Activated CD4-positive, alpha-beta T cell treated with anti-CD3 and anti-CD28 coated beads for 24 hours (primary cell): ENCODE data around the gene NRAP.

Source experiments
- DNase-seq, 2 donors: peaks; one replicate each; pipeline ENCODE4 v3.0.0-alpha.2; 2020; ENCODE audit warnings: low read depth in 2 of 2

The NRAP gene

GRCh38 chr10:113610631-113611601 lies 52.9 kb downstream of the NRAP start:
- no peak for DNase-seq

GRCh38 chr10:113609704-113610108 lies 54.1 kb downstream of the NRAP start:
- no peak for DNase-seq

GRCh38 chr10:113605268-113605978 lies 58.4 kb downstream of the NRAP start:
- no peak for DNase-seq

- no peak for DNase-seq
Observed at GRCh38 chr10:113604572-113604971, 59.3 kb downstream of the NRAP start.

- DNase-seq = no peak
Observed at GRCh38 chr10:113603057-113603777, 60.6 kb downstream of the NRAP start.

- DNase-seq = no peak
Observed at GRCh38 chr10:113600569-113600968, 63.3 kb downstream of the NRAP start.

- no peak for DNase-seq
Observed at GRCh38 chr10:113594652-113595051, 69.2 kb downstream of the NRAP start.

- DNase-seq = no peak
Observed at GRCh38 chr10:113592380-113592779, 71.5 kb downstream of the NRAP start.

- no peak for DNase-seq
Observed at GRCh38 chr10:113590581-113590980, 73.3 kb downstream of the NRAP start.

- DNase-seq = no peak
Observed at GRCh38 chr10:113589201-113589770, 74.6 kb downstream of the NRAP start.

GRCh38 chr10:113585949-113586348 lies 77.9 kb downstream of the NRAP start:
- DNase-seq = no peak

GRCh38 chr10:113583571-113583970 lies 80.3 kb downstream of the NRAP start:
- no peak for DNase-seq

- no peak for DNase-seq
Observed at GRCh38 chr10:113581092-113581491, 82.7 kb downstream of the NRAP start.

GRCh38 chr10:113578773-113579172 lies 85.1 kb downstream of the NRAP start:
- no peak for DNase-seq

GRCh38 chr10:113576852-113577251 lies 87.0 kb downstream of the NRAP start:
- DNase-seq = no peak

- DNase-seq = no peak
Observed at GRCh38 chr10:113573368-113573767, 90.5 kb downstream of the NRAP start.

GRCh38 chr10:113572520-113573290 lies 91.1 kb downstream of the NRAP start:
- no peak for DNase-seq

GRCh38 chr10:113569576-113569975 lies 94.3 kb downstream of the NRAP start:
- DNase-seq = no peak

GRCh38 chr10:113566888-113567287 lies 97.0 kb downstream of the NRAP start:
- no peak for DNase-seq

- DNase-seq = no peak
Observed at GRCh38 chr10:113565364-113565763, 98.5 kb downstream of the NRAP start.
